Measurements from ENCODE around the gene POU4F3. TPM values are rescaled to one million over a fixed set of nuclear protein-coding genes. Genes with fewer than 3 reads are reported as not detected.

POU4F3 gene
- polyA plus RNA-seq, 3 donors = 0.06 TPM; not detected in 2

- H3K27ac ChIP-seq (ENCODE audit: low read depth, low read length) = no peak overlapping the region
- WGBS, 3 donors = 76 to 90% (median 78%) methylated on average over 3 of the region's 3 CpGs
Observed at GRCh38 chr5:146369691-146370090, 31.1 kb downstream of the POU4F3 start.

GRCh38 chr5:146376821-146377220 lies 38.2 kb downstream of the POU4F3 start:
- H3K27ac ChIP-seq (ENCODE audit: low read depth, low read length) = no peak overlapping the region
- 56 to 72% (median 68%) methylated on average over 2 of the region's 2 CpGs for WGBS, 3 donors

GRCh38 chr5:146378986-146379385 lies 40.3 kb downstream of the POU4F3 start:
- 21 to 31% (median 30%) methylated on average over 25 of the region's 25 CpGs for WGBS, 3 donors

GRCh38 chr5:146380714-146381113 lies 42.1 kb downstream of the POU4F3 start:
- WGBS, 3 donors = 85 to 89% (median 88%) methylated on average over 2 of the region's 2 CpGs

More at GRCh38 chr5:146378986-146379385, 40.3 kb downstream of the POU4F3 start:
- H3K27ac ChIP-seq (ENCODE audit: low read depth, low read length) = no peak overlapping the region

GRCh38 chr5:146388386-146388785 lies 49.7 kb downstream of the POU4F3 start:
- 45 to 52% (median 51%) methylated on average over 2 of the region's 2 CpGs for WGBS, 3 donors
- H3K27ac ChIP-seq (ENCODE audit: low read depth, low read length) = no peak overlapping the region

More at GRCh38 chr5:146380714-146381113, 42.1 kb downstream of the POU4F3 start:
- no peak overlapping the region for H3K27ac ChIP-seq (ENCODE audit: low read depth, low read length)

GRCh38 chr5:146390469-146390868 lies 51.8 kb downstream of the POU4F3 start:
- 24 to 44% (median 44%) methylated on average over 2 of the region's 2 CpGs for WGBS, 3 donors
- no peak overlapping the region for H3K27ac ChIP-seq (ENCODE audit: low read depth, low read length)

Other genes starting within 250 kb of the POU4F3 start
- gene PLAC8L1, start 233.3 kb upstream of the POU4F3 start, polyA plus RNA-seq = under 1 TPM in 2 of 3 donors, not detected in 1; 0.12 to 0.24 TPM
- 10 to 100 TPM; 29.7 to 42.2 (median 30.7) TPM for gene LARS1, start 156.2 kb upstream of the POU4F3 start, polyA plus RNA-seq
- gene RBM27, start 135.2 kb upstream of the POU4F3 start, polyA plus RNA-seq = 1 to 10 TPM; 3.0 to 6.9 (median 5.8) TPM
- 10 to 100 TPM; 10.5 to 26.9 (median 19.0) TPM for gene TCERG1, start 108.5 kb downstream of the POU4F3 start, polyA plus RNA-seq
- gene GPR151, start 177.4 kb downstream of the POU4F3 start, polyA plus RNA-seq = not detected

All from adipose tissue (tissue), 3 donors.